HG03457 (cell line): ENCODE data around the gene MTMR3.

ENCODE experiments used
- ATAC-seq: cut with Tn5 transposase; IDR thresholded peaks from one replicate; pipeline ENCODE4 v1.9.1; 2021; ENCODE audit warnings: moderate number of reproducible peaks; ENCODE audit not compliant: unreplicated experiment

Gene MTMR3

GRCh38 chr22:29998627-29999384 is 115.8 kb downstream of the MTMR3 start:
- ATAC-seq: no peak

- ATAC-seq: no peak
Observed at GRCh38 chr22:30000566-30000965, 117.6 kb downstream of the MTMR3 start.

- ATAC-seq: no peak
Observed at GRCh38 chr22:30001459-30001858, 118.5 kb downstream of the MTMR3 start.

DNA sequence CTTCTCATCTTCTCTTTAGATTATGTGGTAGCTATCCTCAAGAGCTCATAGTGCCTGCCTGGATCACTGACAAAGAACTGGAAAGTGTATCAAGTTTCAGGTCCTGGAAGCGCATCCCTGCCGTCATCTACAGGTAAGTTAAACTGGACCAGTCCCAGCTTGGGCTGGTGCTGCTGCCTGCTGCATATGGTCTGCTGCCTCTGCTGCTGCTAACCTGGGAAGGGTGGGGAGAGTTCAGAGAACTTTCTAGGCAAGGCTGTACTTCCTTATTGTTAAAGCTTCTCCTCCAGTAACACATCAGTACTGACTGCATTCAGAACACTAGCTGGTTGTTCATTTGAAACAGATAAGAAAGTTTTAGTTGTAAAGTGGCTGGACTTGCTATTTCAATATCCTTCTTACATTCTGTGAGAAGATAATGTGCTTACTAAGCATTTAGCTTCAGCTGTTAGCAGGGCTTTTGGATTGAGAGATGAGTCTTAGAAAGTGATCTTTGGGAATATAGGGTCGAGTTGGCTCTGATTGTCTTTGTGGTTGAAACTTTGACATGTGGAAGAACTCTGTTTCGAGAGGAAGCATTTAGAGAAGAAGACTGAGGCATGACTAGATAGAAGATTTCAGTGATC is 120.0 kb downstream of the MTMR3 start:
- no peak for ATAC-seq

DNA sequence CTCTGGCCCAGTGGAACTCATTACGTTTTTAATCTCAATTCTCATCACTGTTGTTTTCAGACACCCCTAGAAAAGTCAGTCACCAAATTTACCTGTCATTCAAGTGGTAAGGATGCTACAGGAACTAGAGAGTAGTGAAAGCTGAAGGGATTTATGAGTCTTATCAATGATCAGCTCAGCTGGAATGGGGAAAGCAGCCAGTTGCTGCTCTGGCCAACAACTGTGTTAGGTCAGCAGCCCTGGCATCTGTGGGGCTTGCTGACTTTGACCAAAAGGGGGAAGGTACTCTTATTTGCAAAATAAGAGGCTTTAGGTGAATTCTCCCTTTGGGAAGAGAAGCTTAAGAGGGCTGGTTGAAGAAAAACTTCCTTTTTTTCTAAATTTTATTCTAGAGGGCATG is 121.1 kb downstream of the MTMR3 start:
- no peak for ATAC-seq

- no peak for ATAC-seq
Observed at GRCh38 chr22:30004694-30005093, 121.7 kb downstream of the MTMR3 start.

DNA sequence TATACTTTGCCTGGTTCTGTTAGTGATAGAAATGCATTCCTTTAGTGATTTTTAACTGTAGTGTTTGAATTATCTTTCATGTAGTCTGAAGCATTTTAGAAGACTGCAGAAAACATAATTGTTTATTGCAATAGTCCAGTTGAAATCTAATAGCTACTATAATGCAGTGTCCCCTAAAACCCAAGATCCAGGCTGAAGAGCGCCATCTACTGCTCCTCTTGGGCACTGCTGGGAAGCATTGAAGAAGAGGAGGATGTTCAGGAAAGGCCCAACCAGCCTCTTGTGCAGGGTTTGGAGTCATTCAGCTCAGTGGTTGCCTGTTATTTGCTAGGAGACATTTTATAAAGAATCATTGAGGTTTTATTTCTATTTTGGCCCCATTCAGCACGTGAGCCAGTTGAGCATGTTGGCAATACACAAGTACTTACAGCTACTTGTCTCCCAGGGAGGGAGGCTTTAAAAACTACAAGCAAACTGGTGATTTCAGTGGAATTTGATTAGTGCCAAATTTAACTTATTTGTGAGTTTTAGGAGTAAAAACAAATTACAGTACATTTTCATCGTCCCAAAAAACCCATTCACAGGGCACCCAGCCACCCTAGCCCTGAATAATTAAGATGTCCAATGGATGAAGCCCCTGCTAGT is 122.4 kb downstream of the MTMR3 start:
- no peak for ATAC-seq

- no peak for ATAC-seq
Observed at GRCh38 chr22:30007361-30007760, 124.4 kb downstream of the MTMR3 start.

GRCh38 chr22:30008401-30008800 is 125.4 kb downstream of the MTMR3 start:
- no peak for ATAC-seq

GRCh38 chr22:30009478-30009877 is 126.5 kb downstream of the MTMR3 start:
- ATAC-seq: no peak

- ATAC-seq: no peak
Observed at GRCh38 chr22:30010789-30011405, 127.9 kb downstream of the MTMR3 start.

GRCh38 chr22:30013201-30013600 is 130.2 kb downstream of the MTMR3 start:
- no peak for ATAC-seq

GRCh38 chr22:30014244-30014643 is 131.3 kb downstream of the MTMR3 start:
- no peak for ATAC-seq

DNA sequence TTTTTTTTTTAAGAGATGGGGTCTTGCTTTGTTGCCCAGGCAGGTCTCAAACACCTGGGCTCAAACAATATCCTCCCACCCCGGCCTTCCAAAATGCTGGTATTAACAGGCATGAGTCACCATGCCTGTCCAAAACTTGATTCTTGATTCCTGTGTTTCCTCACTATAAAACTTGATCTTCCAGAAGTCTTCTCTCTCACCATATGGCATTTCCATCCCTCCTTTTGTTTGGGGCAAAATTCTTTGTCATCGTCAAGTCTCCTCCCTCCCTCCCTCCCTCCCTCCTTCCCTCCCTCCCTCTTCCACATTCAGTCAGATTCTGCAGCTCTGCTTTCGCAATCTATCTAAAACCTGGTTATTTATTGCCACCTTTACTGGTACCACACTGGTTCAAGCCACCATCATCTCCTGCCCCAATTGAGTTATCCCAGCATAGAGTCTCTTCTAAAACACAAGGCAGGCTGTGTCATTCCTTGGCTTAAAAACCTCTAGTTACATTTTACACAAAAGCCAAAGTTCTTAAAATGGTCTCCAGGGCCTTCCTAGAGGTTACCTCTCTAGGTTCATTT is 132.3 kb downstream of the MTMR3 start:
- no peak for ATAC-seq

- ATAC-seq: no peak
Observed at GRCh38 chr22:30015846-30016245, 132.9 kb downstream of the MTMR3 start.

DNA sequence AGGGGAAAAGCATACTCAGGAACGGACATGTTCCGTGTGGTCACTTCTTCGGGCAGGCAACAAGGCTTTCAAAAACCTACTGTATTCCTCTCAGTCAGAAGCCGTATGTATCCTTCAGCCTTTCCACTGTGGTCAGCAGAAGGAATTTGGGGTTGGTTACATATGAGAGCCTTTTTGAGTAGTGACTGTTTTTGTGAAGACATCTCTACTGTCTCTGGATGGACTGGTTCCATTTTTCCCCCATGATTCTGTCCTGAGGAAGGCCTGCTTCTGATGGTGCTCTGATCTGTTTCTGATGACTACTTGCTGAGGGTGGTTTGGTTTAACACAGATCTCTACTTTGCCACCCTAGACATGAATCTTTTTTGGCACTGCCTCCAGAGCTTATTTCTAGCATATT is 133.6 kb downstream of the MTMR3 start:
- no peak for ATAC-seq

- no peak for ATAC-seq
Observed at GRCh38 chr22:30017375-30018223, 134.6 kb downstream of the MTMR3 start.

DNA sequence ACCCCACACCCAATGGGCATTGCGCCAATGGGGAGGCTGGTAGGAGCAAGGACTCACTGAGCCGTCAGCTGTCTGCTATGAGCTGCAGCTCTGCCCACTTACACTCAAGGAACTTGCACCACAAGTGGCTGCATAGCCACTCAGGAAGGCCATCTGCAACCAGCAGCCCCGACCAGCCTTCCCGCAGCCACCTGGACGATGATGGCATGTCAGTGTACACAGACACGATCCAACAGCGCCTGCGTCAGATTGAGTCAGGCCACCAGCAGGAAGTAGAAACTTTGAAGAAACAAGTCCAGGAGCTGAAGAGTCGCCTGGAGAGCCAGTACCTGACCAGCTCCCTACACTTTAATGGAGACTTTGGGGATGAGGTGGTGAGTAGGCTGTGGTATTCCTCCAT is 137.5 kb downstream of the MTMR3 start:
- ATAC-seq: no peak

DNA sequence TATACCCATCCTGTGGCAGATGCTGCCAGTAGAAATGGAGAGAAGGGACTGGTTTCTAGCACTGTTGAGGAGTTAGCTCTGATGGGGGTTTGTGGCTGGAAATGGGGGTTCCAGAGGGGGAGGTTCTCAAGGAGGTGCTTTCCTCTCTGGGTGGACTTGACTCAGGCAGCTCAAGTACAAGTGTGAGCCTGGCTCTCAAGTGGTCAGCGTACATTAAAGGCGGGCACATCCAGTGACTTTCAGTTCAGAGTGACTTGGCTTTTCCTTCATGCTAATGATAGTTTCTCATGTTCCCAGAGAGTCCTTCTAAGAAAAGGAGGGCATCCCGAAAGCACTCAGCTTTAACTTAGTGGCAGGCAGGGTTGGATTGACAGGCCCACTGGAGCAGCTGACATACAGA is 138.4 kb downstream of the MTMR3 start:
- no peak for ATAC-seq

GRCh38 chr22:30021881-30022619 is 139.1 kb downstream of the MTMR3 start:
- ATAC-seq: no peak
